Vagina (tissue), 2 donors: ENCODE measurements around the gene MIER1.

Experiments
- CTCF ChIP-seq, 3 experiments: fragments of 450-650 bp in 2 of 3; fragments of 200-600 bp in 1 of 3; sonication (generic) in 1 of 3; IDR thresholded peaks; one replicate each; pipeline ENCODE4 v1.5.1; 2017 to 2019; ENCODE audit warnings: antibody characterized with exemption in 3 of 3, mild to moderate bottlenecking in 2 of 3, moderate library complexity in 2 of 3
- POLR2A ChIP-seq, 2 donors: fragments of 450-650 bp; IDR thresholded peaks; one replicate each; pipeline ENCODE4 v1.6.1; 2017; ENCODE audit warnings: antibody characterized with exemption in 2 of 2, mild to moderate bottlenecking in 2 of 2, moderate library complexity in 2 of 2
- POLR2AphosphoS5 ChIP-seq, 2 donors: sonication (generic); formaldehyde crosslinking; IDR thresholded peaks; one replicate each; pipeline ENCODE4 v1.9.0; 2017; ENCODE audit warnings: antibody characterized with exemption in 2 of 2, mild to moderate bottlenecking in 2 of 2, low read depth in 1 of 2; ENCODE audit not compliant: insufficient read depth in 1 of 2

GRCh38 chr1:66930823-66931174 lies 6.0 kb downstream of the MIER1 start:
- TF ChIP-seq POLR2A (IDR thresholded peaks at IDR 0.05) (no peak), CTCF (IDR thresholded peaks at IDR 0.05) (no peak), POLR2AphosphoS5 (IDR thresholded peaks at IDR 0.05; ENCODE audit: insufficient read depth in 1 of 2, low read depth in 1 of 2) (no peak)
